ENCODE data around the gene CLMN.

Gene CLMN

DNA sequence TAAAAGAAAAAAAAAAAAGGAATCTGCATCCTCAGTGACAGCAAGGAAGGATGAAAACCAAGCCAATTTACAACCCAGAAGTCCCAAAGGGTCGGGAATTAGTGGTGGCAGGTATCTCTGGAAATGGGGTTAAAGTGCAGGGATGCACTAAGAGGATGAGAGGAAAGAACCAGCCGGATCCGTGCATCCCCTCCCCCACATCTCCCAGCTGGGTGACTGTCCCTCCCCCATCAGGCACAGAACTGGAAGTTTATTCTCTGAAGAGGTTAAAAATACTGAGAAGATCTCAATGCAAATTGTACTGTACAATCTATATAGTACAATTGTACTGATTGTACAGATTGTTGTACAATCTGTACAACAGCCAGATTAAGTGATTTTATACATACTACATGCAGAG lies 15.4 kb downstream of the CLMN start:
- FAIRE-seq = no peak
- no peak for DNase-seq (ENCODE audit: insufficient read length, low spot score)

DNA sequence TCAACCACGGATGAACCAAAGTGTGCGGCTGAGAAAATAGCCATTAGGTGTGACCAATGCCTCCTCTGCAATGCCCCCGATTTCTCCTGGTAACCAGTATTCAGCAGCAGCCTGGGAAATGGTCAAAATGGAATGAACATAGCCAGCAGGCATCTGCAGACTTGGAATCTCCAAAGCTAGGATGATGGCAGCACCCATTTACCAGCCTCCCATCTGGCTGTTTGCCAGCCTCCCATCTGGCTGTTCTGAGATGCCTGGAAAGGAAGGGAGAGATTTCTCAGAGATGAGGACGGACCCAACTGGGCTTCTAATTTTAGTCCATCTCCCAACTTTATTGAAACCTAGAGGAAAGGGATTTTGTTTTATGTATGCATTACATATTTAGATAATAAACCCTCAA lies 16.2 kb downstream of the CLMN start:
- DNase-seq (ENCODE audit: insufficient read length, low spot score) (no peak), FAIRE-seq (no peak)

DNA sequence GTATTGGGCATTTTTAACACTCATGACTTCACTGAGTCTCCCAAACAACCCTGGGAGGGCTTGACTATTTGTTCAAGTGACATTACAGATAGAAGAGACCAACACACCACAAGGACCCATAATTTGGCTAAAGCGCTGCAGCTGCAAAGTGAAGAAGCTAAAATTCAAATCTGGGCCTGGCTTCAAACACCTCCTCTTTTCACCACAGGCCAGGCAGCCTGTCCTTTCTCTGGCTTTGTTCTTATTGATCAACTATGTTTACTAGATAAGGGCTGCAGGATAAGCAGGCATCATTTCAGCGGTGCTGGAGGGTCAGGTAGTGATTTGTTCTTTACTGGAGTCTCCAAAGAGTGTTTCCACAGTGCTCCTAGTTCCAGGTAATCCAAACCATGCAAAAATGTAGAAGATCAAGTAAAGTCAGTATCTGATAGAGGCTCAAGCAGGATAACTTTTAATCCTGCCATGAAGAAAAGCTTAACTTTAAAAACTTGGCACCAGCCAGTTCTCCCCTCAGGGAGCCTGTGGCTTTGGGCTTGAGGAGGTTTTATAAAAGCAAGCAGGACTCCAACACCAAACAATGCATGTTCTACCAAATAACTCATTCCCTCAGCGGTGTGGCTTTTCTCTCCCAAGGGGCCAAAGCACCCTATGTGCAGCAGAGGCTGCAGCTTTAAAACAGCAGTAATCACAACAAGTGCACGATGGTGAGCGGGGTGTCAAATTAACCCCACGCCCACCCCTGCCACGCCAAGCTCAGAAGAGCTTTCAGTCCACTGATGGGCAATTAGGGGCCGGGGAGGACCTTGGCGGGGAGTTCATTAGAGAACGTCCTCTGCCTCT lies 16.8 kb downstream of the CLMN start:
- DNase-seq (ENCODE audit: insufficient read length, low spot score) = no peak
- FAIRE-seq = no peak

DNA sequence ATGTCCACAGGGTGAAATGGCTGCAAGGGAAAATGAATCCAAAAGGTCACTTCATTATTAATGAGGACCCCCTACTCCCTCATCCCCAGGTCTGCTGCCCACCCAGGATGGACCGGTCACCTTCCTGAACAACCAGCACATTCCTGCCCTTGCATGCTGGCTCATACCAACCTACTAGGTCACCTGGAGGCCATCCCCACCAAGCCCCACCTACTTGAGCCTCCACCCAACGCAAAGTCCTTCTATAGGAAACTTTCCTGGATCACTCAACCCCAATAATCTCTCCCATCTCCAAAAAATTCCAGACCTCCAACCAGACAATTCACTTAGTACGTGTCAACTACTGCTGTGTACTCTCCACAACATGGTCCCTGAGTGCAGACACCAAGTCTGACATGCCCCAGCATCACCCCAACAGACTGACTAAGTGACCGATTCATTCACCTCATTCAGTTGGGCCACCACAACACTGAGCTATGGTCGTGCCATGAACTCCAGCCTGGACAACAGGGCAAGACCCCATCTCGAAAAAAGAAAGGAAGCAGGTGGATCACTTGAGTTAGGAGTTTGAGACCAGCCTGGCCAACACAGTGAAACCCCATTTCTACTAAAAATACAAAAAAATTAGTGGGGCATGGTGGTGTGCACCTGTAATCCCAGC lies 18.1 kb downstream of the CLMN start:
- no peak for DNase-seq (ENCODE audit: insufficient read length, low spot score)
- no peak for FAIRE-seq

DNA sequence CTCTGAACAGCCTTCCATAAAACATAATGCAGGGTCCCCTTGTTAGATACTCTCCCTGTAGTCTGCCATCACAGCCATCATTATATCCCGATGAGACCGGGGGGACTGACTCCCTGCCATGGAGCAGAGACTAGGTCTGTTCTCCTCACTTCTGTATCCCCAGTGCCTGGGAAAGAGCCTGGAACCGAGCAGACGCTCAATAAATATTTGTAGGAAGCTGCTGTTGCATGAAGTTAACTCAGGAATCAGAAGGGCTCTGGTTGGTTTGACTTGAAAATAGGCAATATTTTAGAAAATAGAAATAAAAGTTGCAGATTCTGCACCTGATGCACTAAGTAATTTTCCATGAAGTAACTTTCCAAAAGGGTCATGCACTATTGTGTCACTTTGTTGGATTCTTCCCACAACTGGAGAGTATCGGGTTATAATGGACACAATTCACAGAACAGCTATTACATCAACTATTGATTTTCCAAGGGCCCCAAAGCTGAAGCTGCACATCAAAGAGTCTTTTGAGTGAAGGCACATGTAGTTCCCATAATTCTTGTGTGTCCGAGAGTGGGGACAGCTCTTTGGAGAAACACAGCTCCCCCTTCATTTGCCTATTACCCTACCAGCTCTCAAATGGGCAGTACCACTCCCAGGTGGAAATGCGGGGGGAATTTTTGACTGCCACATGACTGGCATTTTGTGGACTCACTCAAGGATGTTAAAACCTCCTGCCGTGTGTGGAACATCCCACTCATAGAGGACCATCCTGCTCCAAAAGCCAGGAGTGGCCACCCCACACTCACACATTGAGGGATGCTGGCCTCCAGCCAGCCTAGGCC lies 18.8 kb downstream of the CLMN start:
- FAIRE-seq (no peak), DNase-seq (ENCODE audit: insufficient read length, low spot score) (no peak)

DNA sequence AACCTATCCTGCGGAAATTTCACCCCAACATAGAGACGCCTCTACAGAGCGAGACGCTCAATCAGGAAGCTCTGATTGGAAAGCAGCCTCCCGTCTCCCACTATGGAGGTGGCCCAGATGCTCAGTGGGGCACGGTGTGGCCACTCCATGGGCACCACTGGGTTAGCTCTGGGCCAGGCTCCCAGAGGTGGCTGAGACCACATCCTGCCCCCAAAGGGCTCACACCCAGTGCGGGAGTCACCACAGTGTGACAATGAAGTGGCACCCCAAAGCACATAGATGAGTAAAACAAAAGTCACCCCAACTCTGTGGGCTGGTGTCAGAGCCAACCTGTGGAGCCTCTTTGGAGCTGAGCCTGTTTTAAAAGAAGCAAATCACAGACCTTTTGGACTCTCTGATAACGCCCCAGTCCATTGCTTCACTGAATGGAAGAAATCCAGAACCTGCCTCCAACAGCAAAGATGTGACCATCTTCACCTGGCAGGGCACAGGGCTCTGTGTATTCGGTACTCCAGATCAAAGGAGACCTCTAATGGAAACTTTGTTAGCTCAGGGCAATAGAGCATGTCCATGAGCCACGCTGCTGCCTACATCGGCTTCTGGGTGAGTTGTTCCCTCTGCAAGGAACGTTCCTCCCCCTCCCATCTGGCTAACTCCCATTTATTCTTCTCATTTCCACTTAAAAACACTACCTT lies 19.6 kb downstream of the CLMN start:
- no peak for DNase-seq (ENCODE audit: insufficient read length, low spot score)
- no peak for FAIRE-seq

DNA sequence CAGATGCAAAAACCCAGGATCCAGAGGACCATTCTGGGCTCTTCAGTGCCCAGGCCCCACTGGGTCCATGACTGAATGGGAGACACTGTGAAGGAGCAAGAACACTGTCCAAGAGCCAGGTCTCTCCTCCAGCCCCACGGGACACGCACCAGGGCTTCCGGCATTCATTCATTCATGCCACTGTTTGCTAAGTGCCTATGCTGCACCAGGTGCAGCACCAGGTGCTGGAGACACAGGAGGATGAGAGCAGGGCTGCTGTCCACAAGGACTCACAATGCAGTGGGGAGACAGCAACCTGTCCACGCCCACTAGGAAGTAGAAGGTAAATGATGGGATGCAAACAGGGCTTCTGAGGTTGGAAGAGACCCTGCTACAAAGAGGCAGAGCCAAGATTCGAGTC lies 20.4 kb downstream of the CLMN start:
- DNase-seq (ENCODE audit: insufficient read length, low spot score) (no peak), FAIRE-seq (no peak)

DNA sequence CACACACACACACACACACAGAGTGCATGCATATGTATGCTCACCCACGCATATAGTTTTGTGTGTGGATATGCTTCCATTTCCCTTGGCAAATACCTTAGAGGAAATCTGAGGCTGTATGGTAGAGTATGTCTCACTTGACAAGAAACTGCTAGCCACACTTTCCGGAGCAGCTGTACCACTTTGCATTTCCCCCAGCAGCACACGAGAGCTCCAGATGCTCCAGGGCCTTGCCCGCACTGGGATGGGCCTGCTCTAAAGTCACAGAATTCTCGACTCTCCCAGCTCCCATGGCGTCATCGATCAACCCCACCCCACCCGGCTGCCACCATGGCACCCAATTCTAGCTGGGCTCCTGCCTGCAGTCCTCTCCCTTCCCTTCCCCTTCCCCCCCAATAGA lies 21.9 kb downstream of the CLMN start:
- FAIRE-seq (no peak), DNase-seq (ENCODE audit: insufficient read length, low spot score) (no peak)

DNA sequence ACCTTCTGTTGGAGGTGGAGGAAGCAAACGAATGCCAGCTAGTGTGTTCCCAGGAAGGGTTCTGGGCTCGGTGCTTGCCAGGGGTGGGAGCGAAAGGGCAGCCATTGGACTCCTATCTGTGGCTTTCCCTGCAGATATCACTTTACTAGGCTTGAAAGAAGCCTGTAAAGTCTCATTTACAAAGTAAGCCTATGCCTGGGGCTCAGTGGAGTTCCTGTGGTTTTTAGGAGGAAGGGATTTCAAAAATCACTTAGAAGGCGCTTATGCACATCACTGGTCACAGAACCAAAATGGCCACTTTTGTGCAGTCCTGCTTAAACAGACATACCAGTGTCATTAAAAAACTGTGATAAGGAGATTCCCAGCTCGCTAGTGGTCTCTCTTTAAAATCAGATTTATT lies 22.7 kb downstream of the CLMN start:
- FAIRE-seq = no peak
- no peak for DNase-seq (ENCODE audit: insufficient read length, low spot score)

DNA sequence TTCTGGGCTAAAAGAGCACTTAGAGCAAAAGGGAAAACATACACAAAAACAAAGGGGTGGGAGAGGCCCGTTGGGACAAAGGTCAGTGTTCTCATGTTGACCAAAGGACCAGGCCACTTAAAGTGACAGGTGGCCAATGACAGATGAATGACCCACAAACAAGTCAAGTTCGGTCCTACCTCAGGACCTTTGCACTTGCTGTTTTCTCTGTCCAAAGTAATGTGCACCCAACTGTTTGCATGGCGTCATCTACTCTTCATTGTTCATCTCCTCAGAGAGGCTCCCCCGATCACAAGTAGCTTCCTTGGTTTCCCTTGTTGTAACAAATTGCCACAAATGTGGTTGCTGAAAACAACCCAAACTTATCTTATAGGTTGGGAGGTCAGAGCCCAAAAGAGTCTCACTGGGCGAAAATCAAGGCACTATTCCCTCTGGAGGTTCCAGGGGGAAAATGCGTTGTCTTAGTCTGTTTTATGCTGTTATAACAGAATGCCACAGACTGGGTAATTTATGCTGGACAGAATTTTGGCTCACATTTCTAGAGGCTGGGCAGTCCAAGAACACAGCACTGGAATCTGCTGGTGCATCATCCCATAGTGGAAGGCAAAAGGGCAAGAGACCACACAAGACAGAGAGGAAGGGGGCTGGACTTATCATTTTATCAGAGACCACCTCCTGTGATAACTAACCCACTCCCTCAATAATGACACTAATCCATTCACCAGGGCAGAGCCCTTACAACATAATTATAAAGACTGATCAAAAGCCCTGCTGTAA lies 23.9 kb downstream of the CLMN start:
- no peak for FAIRE-seq
- no peak for DNase-seq (ENCODE audit: insufficient read length, low spot score)

DNA sequence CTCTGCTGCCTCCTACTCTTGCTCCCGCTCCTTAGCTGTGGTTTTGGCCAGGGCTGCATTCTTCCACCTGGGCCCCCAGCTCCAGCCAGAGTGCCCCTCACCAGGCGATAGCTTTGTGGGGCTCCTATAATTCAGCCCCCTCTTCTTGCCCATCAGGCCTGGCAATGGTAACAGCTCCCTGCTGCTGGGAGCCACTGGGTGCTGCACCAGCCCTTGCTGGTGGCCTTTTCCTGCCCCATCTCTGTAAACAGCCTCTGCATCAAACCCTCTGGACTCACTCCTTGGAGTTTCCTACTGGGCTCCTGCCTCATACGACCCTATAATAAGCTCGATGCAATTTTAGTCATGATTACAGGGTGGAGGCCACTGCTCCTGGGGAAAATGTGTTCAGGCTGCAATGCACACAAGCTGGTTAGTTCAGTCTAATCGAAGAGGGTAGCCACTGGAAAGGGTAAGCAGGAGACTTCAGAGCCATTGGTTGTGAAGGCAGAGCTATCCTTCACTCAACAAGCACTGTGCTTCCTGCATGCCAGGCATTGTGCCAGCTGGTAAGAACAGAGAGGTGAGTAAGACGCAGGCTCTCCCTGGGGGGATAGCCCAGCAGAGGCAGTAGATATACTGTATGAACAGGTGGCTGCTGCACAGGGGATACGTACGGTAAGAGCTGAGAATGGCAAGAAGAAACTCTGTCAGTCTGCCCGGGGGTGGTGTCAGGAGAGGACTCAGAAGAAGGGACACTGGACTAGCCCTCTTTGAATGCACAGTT lies 24.7 kb downstream of the CLMN start:
- FAIRE-seq (no peak), DNase-seq (ENCODE audit: insufficient read length, low spot score) (no peak)

DNA sequence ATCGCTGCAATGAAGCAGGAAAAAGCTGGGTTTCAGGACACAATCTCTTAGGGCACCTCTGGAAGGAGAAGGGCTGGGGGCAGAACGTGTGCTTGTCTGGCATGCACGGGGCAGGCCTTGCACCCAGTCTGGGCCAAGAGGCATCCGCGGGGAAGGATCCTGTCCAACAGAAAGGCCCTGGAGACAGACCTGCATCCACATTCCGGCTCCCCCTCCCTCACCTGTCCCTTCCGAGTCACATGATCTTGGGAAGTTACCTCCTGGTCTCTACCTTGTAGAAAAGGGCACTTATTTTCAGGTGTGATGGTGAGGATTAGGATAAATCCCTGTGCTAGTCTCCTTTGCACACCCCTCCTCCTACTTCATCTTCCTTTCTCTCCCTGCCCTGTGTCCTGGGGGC lies 25.4 kb downstream of the CLMN start:
- FAIRE-seq (no peak), DNase-seq (ENCODE audit: insufficient read length, low spot score) (no peak)

DNA sequence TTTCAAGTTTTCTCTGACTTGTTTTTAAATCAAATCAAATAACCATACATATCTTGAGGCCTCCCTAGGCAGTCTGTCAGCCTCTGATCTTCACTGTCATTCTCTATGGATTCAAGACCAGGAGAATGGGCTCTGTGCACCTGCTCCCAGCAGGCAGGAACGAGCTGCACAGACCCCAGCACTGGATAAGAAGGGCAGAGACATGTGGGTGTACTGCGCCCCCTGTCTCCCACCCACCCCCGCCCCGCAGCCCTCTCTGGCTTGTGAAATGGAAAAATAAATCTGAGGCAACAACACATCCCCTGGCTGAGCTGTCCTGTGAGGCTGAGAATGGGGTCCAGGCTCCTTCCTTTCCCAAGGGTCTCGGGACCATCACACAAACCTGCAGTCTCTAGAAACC lies 26.3 kb downstream of the CLMN start:
- DNase-seq (ENCODE audit: insufficient read length, low spot score) = no peak
- no peak for FAIRE-seq

DNA sequence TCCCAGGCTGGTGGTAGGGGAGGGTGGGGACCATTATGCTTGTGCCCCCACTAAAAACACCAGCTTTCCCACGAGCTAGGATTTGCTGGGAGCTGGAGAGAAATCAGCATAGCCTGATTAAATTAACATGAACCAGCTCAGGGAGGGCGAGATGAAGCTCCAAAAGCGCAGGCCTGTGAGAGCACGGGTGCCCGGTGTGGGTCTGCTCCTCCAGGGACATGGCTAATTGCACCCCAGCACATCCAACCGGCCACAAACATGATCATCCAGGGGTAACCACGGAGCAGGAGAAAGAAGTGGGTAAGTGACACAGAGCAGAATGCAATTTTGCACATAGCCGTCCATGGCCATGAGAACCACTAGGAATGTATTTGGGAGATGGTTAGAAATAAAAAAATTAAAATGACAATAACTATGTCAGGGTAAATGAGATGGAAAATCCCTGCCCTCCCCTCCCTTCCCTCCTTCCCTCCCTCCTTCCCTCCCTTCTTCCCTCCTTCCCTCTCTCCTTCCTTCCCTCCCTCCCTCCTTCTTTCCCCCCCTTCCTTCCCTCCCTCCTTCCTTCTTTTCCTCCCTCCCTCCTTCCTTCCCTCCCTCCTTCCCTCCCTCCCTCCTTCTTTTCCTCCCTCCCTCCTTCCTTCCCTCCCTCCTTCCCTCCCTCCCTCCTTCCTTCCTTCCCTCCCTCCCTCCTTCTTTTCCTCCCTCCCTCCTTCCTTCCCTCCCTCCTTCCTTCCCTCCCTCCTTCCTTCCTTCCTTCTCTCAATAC lies 26.9 kb downstream of the CLMN start:
- FAIRE-seq = no peak

DNA sequence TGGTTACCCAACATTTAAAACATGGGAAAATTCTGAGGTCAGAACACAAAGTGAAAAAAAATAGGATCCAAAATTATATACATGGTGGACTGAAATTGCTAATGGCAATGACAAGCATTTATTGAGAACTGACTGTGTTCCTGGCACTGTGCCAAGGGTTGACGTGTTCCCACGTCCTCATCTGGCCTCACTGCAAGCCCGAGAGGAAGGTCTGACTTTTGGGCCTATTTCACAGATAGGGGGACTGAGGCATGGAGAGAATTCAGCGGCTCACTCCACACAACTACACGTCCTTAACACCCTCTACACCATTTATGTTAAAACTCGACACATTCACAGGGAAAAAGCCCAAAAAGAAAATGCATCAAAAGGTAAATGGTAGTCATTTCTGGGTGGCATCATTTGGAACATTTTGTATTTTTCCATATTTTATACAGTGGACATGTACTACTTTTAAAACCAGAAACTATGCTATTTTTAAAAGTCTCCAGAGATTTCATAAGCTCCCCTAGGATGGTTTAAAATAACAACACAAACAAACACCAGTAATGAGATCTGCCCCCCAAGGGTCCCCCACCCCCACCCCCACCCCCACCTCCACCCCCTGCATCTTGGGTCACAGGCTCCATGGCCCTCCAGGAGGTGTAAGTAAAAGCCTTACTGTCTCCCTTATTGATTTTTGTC lies 27.7 kb downstream of the CLMN start:
- DNase-seq (ENCODE audit: insufficient read length, low spot score) (no peak), FAIRE-seq (no peak)

More for the DNA sequence above, 26.9 kb downstream of the CLMN start:
- DNase-seq (ENCODE audit: insufficient read length, low spot score) = no peak

DNA sequence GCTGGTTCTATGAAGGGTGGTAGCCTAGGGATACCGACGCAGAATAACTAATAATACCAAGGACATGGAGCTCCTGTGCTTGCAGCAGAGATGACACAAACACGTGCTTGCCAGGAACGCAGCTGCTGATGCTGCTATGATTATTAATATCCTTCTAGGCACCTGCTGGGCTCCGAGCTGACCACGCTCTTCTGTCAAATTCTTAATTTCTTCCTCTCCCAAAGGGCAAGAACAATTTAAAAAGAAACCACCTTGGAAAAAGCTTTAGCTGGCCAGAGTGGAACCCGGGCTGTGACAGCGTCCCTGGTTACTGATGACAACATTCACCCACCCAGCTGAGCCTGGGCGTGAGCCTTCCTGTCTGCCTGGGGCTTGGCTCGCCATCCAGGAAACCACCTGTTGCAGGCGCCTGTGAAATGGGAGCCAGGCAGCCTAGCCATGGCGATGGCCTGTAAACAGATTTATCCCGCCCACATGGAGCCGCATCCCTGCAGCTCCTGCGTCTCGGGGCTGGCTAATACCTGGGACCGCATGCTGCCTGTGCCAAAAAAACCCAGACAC lies 28.8 kb downstream of the CLMN start:
- FAIRE-seq = no peak
- no peak for DNase-seq (ENCODE audit: insufficient read length, low spot score)

DNA sequence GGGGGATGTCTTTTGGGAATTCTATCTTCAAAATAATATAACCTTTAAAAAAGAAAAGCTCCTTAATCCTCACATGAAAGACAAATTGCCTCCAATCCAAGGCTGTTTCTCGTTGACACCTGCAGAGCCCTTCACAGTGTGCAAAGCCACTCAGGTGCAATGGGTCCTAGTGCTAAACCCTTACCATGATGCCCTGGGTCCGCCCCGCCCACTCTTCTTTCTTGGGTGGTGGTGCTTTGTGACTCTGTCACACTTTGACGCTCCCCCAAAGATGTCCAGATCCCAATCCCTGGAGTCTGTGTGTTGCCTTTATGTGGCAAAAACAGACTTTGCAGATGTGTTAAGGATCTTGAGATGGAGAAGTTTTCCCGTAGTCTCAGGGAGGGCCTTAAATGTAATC lies 29.7 kb downstream of the CLMN start:
- DNase-seq (ENCODE audit: insufficient read length, low spot score) (no peak), FAIRE-seq (no peak)

Measured in HTR-8/SVneo (cell line).